ENCODE results near the gene ADAM19.
"Not testable (repeated sequence)": the region's sequence is repeated elsewhere in the genome, so short reads cannot be mapped to it uniquely, and the experiment has no call there.

ADAM19 gene

DNA sequence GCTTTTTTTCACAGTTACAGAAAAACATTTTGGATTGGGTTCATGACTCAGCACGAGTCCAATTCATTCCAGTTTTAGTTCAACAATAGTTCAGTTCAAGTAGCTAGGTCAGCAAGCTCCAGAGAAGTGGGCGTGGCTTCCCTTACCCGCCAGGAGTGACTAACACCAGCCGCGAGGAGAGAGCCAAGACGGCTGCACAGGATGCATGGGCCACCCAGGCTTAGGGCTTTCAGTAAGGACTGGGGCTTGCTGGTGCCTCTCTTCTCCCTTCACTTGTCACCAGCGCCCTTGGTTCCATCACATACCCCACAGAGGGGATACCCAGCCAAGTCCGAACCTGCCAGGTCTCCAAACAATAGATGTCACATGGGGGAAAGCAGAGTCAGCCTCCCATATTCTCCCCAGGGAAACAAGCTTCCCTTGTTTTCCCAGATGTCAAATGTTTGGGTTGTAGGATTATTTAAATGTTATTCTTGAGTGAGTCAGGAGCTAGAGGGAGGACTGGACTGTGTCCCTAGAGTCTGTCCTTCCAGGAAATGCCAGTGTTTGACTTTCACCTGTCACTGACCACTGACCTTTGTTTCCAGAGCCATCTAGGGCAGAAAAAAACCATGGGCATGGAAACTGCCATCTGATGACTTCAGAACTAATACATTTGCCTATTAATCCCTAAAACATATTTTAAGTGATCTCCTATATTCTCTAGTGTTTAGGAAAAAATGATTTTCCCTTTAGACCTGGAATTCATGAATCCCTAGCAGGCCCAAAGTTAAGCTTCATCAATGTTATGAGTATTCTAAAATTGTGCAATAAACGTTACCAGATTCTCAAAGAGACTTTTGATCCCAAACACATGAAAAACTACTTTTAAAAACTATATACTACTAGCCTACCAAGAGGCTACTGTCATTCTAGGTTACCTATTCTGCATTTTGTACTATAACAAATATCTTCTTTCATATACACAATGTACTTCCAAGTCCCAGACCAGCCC lies 63.6 kb downstream of the ADAM19 start:
- peak; percentile 86 for FAIRE-seq

DNA sequence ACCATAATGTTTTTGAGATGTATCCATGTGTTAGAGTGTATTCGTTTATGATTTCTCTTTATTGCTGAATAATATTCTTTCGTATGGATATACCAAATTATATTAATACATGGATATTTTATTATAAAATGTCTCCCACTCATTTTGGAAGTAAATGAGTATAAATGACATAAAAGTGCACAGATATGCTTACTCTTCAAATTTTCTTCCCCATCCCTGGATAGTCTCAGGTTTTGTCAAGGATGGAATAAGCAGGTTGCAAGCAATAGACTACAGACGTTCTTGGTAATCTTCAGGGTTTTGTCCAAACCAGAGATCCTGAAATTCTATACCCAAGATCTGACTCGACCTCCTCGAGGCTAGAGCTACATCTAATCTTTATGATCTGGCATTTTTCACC lies 64.9 kb downstream of the ADAM19 start:
- FAIRE-seq, result no peak

DNA sequence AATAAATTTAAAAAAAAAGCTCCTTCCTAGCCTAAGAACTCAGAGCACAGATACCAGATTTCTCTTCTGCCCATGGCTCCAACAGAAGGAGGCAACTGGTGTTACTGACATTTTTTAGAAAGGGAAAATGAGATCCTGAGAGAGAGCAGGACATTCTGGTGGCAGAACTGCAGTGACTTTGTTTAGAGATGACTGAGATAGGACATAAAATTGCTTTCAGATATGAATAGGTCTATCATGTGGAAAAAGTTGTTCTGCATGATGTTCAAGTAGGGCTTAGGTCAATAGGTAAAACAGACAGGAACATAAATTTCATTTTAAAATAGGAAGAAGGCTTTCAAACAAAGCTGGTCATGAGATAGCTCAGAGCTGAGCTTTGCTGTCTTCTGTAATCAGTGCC lies 66.0 kb downstream of the ADAM19 start:
- no peak for FAIRE-seq

DNA sequence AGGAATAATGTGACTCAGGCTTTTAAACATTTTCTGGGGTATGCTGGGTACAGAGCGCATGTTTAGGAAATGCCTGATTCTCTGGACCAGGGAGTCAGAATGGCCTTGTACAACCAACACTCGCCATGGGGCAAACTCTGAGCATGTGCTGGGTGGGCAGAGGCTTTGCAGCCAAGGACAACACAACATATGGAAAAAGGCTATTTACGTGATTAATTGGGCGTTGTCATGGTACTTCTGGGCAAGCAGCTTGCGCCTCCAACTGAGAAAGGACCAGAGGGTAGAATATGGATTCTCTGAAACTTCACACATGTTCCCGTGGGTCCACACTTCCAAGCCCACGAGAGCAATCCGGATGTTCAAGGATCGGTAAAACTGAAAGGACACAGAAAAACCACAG lies 66.5 kb downstream of the ADAM19 start:
- no peak for FAIRE-seq

DNA sequence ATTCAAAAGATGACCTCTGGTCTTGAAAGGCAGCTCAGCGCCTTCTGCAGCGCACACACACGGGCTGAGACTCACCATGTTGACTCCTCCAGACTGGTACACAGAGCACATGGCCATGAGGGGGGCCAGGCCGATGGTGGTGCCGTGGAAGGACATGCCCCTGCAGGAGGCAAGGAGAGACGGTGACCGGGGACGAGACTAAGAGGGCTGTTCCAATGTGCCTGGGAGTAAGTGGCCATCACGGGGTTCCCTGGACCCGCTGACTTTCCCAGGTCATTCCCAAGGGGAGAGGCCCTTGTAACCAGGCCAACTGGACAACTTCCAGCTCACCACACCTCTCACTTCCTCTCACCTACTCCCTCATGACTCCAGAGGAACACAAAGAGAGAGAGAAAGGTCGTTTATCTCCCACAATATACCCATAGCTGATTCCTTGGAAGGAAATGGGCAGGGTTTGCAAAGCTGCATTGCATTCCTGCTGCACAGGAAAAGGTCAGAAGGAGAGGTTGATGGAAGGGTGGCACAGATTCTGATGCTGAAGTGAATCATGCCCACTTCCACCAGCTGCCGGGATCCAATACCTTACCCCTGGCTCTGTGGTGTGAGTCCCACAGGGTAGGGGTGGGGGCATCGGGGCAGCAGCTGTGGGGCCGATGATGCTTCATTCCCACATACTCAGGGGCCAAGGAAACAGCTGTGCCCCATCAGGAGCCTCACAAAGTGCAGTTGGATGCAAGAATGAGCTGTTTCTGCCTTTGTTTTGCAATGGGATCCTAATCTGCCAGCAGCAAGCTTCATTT lies 68.4 kb downstream of the ADAM19 start:
- FAIRE-seq, result no peak

DNA sequence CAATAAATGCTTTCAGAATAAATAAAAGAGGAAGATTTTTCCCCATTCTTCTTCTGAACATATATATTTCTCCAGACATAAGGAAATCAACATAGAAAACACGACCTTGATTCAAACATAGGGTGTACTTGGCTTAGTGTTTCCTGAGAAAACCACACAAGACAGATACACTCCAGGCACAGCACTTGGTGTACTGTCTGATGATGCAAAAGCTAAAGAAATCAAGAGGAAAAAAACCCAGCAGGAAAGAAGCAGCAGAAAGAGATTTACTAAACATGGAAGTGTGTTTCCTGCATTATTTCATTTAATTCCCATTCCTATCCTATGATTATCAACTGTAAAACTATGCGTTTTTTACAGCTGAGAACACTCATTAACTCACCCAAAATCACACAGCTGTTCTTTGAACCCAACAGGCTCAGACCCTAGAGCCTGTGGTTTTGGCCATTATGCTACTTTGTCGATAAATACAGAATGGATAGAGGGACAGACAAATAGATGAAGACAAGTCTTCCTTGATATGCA lies 69.4 kb downstream of the ADAM19 start:
- FAIRE-seq, result no peak

DNA sequence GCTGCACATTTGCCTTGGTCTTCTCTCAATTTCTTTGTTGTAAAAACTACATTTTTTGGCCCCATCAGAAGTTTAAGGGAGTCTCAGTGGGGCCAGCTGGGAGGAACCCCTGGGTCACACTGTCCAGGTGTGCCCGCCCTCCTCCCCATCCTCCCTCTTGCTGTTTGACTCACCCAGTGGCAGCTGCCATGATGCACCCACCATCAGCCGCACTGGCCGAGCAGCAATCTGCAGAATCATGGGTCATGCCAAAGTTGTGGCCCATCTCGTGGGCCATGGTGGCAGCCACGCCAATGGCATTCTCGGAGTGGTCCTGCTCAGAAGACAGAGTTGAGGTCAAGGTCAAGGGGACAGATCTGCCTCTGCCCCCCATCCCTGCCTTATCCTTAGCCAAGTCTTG lies 70.1 kb downstream of the ADAM19 start:
- FAIRE-seq, result no peak

DNA sequence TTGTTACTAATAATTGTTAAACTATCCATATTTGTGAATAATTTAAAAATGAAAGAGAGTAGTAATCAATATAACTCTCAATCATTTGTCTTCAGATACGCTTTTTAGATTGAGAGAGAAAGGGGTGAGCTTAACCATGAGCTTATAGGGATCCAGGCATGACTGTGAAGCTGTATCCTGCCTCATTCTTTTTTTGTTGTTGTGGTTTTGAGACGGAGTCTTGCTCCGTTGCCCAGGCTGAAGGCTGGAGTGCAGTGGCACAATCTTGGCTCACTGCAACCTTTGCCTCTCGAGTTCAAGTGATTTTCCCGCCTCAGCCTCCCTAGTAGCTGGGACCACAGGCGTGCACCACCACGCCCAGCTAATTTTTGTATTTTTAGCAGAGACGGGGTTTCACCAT lies 71.5 kb downstream of the ADAM19 start:
- no peak for FAIRE-seq

DNA sequence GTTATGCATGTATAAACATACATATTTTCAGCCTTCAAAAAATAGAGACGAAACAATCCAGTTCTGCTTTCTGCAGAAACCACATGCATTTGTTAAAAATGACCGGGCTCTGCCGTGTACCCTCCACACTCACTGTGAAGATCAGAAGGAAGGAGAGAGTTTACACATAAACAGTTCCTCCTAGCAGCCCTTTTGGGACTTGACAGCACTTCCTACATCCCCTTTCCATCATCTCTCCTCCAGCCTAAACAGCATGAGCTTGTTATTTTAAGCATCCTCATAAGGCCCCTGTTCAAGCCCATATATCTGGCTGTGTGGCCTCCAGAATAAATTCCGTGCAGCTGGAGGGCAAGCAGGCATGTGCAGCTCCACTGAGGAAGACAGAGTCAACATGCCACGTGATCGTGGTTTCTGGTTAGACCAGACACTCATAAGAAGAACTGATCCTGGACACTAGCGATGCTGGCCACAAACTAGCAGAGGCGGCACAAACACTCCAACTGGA lies 73.4 kb downstream of the ADAM19 start:
- no peak for FAIRE-seq

DNA sequence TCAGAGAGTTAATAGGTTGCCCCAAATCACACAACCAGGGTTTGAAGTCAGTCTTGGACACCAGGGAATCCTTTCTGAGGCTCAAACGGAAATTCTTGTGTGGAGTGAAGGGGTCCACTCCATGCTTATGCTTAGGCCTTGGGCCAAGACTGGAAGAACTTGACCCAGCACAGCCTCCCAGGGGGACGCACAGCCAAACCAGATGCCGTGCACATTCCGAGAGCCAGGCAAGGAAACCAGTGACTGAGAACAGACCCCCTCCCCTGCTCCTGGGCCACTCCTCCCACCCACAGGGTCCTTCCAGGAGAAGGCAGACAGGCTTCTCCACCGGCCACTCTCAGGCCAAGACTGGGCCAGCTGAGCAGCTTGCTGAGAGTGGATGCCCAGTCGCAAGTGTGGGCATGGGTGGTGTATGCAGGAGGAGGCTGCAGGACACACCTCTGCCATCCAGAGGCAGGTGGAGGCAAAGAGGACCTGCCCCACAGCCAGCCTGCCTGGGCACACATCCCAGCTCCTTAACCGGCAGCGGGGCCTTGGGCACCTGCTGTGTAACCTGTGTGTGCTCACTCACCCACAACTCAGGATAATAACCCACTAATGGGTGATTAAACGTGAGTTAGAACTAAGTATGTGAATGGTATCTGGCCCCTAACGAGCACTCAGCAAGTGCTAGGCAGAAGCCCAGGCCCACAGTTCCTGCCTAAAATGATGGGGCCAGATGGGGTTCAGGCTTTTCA lies 77.5 kb downstream of the ADAM19 start:
- FAIRE-seq, result no peak

DNA sequence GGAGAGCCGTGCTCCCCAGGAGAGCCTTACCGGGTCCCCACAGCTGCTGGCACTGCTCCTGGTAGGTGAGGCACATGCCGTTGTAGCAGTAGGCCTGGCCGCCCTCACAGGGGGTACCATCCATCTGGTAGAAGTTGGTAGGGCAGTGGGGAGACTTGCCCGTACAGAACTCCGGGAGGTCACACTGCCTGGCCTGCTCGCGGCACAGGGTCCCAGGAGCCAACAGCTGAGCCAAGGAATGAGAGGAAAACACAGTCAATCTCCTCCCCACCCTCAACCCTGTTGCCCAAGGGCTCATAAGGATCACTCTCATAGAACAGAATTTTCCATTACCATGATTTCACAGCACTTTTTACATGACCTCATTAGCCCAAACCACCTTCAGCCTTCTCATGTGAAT lies 78.7 kb downstream of the ADAM19 start:
- FAIRE-seq, result no peak

DNA sequence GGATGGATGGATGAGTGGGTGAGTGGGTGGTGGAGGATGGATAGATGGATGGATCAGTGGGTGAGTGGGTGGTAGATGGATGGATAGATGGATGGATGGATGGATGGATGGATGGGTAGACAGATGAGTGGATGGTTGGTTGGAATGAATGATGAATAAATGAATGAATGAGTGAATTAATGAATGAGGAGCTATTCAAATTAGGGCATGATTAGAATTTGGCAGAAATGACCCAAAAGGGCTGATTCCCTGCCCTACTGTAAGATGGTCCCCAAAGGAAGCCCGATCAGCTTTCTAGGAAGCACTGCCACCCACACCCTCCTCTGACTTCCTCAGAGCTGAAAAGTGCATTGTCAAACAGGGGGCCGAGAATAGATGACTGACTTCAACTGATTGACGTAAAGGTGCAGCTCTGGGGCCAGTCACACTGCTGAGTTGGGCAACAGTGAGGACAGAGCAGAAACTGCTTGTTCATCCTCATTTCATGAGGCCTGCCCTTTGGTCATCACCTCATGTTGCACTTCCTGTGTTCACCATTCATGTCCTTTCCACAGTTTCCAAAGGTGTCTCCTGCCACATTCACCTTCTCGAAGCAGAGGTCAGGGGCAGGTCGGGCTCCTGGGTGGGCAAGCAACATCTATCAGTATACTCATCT lies 81.3 kb downstream of the ADAM19 start:
- no peak for FAIRE-seq

DNA sequence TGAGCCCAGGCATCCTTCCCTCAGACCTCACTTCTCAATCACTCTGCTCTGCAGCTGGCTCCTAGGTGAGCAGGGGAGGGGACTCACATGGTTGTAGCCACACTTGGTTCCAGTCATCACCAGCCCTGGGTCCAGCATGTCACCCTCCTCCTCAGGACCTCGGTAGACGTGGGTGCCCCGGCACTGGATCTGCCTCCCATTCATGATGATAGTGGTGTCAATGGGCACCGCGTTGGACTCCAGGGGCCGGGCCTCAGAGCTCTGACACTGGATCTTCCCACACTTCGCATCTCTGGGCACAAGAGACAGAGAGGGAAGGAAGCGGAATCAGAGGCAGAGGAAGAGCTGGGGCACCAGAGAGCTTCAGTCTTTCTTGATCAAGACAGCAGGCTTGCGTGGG lies 82.7 kb downstream of the ADAM19 start:
- no peak for FAIRE-seq

DNA sequence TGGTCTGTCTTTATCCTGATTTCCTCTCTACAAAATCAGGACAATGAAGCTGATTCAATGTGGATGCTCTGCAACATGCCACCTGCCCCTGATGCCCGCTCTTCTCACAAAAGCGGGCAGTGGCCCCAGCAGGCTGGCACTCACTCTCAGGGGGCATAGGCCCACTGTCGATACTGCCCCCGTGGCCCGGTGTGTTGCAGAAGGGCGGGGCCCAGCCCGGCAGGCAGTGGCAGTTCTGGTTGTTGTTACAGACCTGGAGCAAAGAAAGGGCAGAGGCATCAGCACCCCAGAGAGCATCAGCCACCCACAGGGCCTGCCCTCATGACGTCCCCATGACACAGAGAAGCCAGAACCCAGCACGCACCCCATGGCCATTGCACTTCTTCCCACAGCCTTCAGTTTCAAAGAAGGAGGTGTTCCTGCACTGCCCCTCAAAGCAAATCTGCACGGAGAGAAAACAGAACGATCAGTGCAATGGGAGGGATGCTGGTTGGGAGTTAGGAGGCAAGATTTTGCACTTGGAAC lies 84.0 kb downstream of the ADAM19 start:
- no peak for FAIRE-seq

DNA sequence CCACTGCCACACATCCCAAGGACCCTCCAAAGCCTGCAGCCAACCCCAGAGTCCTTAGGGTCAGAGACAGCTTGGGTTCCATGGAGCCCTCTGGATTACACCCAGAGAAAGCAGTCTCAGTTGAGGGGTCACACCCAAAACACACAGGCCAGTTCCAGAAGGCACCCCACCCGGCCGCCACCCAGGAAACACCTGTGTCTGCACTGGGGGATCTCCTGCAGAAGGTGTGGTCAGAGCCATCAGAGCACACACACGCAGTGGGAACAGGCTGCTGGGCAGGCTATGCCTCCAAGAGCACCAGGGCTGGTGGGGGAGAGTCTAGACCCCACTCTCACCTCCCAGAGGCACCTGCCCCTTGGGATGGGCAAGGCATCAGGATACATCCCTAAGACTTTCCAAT lies 88.2 kb downstream of the ADAM19 start:
- FAIRE-seq, result no peak

DNA sequence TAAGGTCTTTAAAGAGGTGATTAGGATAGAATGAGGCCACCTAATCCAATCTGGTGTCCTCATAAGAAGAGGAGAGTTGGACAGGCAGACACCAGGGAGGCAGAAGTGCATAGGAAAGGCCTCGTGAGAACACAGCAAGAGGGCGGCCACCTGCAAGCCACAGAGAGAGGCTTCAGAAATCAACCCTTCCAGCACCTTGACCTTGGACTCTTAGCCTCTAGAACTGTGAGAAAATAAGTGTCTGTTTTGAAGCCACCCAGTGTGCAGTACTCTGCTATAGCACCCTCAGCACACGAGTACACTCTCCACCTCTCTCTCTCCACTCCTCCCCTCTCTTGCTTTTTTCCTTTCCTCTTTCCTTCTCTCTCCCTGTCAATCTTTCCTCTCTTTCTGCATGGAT lies 88.7 kb downstream of the ADAM19 start:
- FAIRE-seq, result no peak

DNA sequence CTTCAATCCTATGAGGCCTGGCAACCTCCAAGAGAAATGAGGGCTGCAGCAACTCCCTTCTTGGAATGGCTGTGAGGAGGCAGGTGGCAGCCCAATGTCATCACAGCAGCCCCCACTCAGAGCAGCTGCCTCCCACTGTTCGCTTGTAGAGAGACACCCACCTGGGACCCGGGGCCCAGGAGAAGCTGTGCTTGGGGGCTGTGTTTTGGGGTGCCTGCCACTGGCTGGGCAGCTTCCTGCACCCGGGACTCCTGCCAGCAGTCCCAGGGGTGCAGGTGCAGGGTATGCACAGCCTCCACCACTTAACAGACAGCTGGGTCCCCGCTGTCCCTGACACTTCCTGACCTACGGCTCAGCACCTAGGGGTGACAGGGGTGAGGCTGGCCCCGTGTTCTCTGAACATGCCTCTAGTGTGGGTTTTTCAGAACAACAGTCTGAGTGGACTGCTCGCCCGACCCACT lies 89.3 kb downstream of the ADAM19 start:
- FAIRE-seq, result no peak

DNA sequence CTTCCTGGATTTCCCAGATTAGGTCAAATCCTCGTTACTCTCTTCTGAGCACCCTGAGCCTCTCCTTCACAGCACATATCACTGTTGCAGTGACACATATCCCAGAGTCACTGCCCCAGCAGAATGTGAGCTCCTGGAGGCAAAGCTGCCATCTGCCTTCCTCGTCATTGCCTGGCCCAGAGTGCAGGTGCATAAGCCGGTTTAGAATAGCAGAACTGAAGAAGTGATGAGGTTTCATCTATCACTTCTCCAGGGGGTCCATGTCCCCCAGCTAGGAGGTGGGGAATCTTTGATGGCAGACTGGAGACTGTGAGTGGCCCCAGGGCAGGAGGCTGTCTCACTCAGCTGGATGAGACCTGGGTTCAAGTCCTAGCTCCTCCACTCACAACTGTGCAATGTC lies 89.8 kb downstream of the ADAM19 start:
- FAIRE-seq, result no peak

DNA sequence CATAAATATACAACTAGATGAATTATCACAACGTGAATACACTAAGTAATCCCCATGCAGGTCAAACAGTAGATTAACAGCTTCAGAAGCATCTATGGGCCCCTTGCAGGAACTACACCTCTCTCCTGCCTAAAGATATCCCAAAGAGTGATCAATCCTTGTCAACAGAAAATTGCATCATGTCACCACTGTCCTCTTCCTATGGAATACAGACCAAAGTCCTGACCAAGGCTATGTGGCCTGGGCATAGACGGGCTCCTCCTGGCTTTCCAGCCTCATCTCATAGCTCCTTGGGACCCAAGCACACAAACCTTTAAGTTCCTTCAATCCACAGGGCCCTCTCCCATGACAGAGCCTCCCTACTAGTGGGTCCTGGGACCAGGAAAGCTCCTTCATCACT lies 90.2 kb downstream of the ADAM19 start:
- FAIRE-seq, result no peak

DNA sequence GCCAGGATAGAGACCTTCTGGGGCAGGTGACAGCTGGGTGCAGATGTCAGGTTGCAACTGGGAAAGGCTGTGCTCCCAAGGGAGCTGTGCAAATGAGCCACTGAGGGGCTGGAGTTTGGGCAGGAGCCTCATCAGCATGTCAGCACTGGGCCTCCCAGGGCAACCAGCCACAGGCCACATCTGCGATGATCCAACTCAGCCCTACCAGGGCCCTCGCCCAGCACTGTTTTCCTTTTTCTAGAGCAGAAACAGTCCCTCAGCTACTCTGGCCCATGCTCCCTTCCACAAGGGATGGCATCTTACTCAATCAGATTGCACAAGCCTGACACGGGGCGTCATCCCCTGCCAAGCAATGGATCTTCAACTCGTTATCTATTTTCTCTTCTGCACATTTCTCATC lies 90.8 kb downstream of the ADAM19 start:
- FAIRE-seq, result no peak

DNA sequence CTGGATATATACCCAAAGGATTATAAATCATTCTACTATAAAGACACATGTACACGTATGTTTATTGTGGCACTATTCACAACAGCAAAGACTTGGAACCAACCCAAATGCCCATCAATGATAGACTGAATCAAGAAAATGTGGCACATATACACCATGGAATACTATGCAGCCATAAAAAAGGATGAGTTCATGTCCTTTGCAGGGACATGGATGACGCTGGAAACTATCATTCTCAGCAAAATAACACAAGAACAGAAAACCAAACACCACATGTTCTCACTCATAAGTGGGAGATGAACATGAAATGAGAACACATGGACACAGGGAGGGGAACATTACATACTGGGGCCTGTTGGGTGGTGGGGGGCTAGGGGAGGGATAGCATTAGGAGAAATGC lies 92.9 kb downstream of the ADAM19 start:
- FAIRE-seq, result not testable (repeated sequence)

DNA sequence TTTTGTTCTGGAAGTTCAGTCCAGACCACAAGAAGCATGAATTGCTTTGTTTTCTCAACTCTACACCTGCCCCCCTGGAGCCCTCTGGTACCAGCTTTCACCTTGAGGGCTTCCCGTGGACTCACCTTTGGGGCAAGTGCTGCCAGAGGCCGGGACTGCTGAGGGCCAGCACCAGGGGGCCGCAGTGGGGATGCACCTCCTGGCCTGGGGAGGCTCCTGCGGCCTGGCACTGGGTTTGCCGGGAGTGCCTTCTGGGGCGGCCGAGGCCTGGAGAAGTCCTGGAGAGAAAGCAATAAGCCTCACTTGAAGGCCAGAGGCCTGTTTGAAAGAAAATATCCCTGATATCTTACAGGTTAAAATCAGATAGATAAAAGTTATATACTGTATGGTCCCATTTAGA lies 93.9 kb downstream of the ADAM19 start:
- no peak for FAIRE-seq

Measured in endometrium (tissue), 2 donors.